ENCODE data around the gene GOLGA1. TPM values are rescaled to one million over a fixed set of nuclear protein-coding genes. Genes with fewer than 3 reads are reported as not detected.

Gene GOLGA1
- total and polyA plus RNA-seq, 2 of the 13 experiments (the other 11 are each of a cell fraction or from before 2014, with no cell fraction given) = 12.7 to 15.9 TPM

- no peak for TF ChIP-seq PBX2 (CRISPR knock-in tag; IDR thresholded peaks at IDR 0.05)
- peak; percentile 88 for TF ChIP-seq ZSCAN20 (CRISPR knock-in tag; IDR thresholded peaks at IDR 0.05; ENCODE audit: borderline replicate concordance)
- peak; percentile 52 for TF ChIP-seq ZNF274 (CRISPR knock-in tag; IDR thresholded peaks at IDR 0.05)
- no peak; the same call in 1 of the 2 replicates for TF ChIP-seq MEIS1 (CRISPR knock-in tag; IDR thresholded peaks at IDR 0.05; ENCODE audit: borderline replicate concordance)
- no peak for TF ChIP-seq GRHL1 (CRISPR knock-in tag; conservative IDR thresholded peaks at IDR 0.05)
- no peak for TF ChIP-seq PAX8 (CRISPR knock-in tag; IDR thresholded peaks at IDR 0.05; ENCODE audit: borderline replicate concordance)
- TF ChIP-seq DR1 (CRISPR knock-in tag; IDR thresholded peaks at IDR 0.05) = peak; percentile 94
- TF ChIP-seq ZNF264 (CRISPR knock-in tag; IDR thresholded peaks at IDR 0.05) = peak; percentile 76
- peak; percentile 90; the same call in 1 of the 2 replicates for TF ChIP-seq ZNF430 (CRISPR knock-in tag; IDR thresholded peaks at IDR 0.05)
- peak; percentile 86; the same call in 1 of the 2 replicates for TF ChIP-seq ZNF296 (CRISPR knock-in tag; conservative IDR thresholded peaks at IDR 0.05)
- TF ChIP-seq HNRNPL (IDR thresholded peaks at IDR 0.05; ENCODE audit: low read depth, low read length) = 0 out of 2 replicates have a peak, but pooled peaks have one; percentile 53
- TF ChIP-seq ZNF280B (CRISPR knock-in tag; IDR thresholded peaks at IDR 0.05; ENCODE audit: borderline replicate concordance) = peak; percentile 78
- TF ChIP-seq ZBTB7A (CRISPR knock-in tag; IDR thresholded peaks at IDR 0.05) = peak; percentile 71; the same call in 1 of the 2 replicates
- no peak for TF ChIP-seq SMYD3 (CRISPR knock-in tag; IDR thresholded peaks at IDR 0.05)
- TF ChIP-seq ZNF512 (CRISPR knock-in tag; IDR thresholded peaks at IDR 0.05) = no peak
- TF ChIP-seq ZNF644 (CRISPR knock-in tag; IDR thresholded peaks at IDR 0.05; ENCODE audit: low read depth) = no peak
- no peak for TF ChIP-seq ARNTL (CRISPR knock-in tag; IDR thresholded peaks at IDR 0.05)
- peak; percentile 91 for TF ChIP-seq ZGPAT (CRISPR knock-in tag; IDR thresholded peaks at IDR 0.05)
These were observed 79.3 kb downstream of the GOLGA1 start, which contains the start of the genes ARPC5L and RPL35 (continued) for GRCh38 chr9:124861342-124862229.

All from HepG2 (cell line).